ENCODE measurements around the gene KLF11. TPM values are rescaled to one million over a fixed set of nuclear protein-coding genes. Genes with fewer than 3 reads are reported as not detected.
A peak's percentile ranks its signal among the peaks of the same experiment; 100 is the strongest.

Gene KLF11
- total and polyA plus RNA-seq, 7 donors: 7.0 to 27.0 (median 11.8) TPM

DNA sequence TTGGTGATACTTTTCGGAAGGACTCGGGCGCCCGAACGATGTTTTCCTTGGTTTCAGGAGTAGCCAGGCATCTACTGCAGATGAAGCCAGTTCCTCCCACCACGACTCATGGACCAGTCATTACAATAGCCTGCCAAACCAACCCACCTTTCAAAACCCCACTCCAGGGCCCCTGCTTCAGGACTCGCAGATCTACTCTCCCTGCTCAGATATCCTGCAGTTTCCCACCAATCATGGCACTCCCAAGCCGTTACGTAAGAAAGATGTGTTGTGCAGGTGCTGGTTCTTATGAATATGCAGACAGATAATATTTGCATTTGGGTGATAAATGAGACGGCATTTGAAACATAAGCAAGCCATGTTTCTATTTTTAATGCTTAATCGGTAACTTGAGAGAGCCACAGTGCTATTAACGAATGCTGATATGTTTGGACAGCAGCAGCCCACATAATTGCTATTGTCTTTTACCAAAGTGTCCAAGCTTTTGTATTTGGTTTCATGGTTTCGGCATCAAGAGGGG, 40.4 kb downstream of the KLF11 start:
- Histone ChIP-seq H3K4me3 (no peak overlapping the region), H3K36me3 (ENCODE audit: insufficient read depth in 1 of 2, low read depth in 1 of 2) (no peaks in the 10 kb centered on the region), H3K27me3 (ENCODE audit: insufficient read depth in 3 of 3, low read length in 2 of 3) (peaks cover 0 to 57% (median 14%) of the 10 kb centered on the region in 3 donors), H3K27ac (no peak overlapping the region), H3K4me1 (peaks cover 6% of the 10 kb centered on the region), H3K9me3 (no peaks in the 10 kb centered on the region)
- TF ChIP-seq, protein P1, sequence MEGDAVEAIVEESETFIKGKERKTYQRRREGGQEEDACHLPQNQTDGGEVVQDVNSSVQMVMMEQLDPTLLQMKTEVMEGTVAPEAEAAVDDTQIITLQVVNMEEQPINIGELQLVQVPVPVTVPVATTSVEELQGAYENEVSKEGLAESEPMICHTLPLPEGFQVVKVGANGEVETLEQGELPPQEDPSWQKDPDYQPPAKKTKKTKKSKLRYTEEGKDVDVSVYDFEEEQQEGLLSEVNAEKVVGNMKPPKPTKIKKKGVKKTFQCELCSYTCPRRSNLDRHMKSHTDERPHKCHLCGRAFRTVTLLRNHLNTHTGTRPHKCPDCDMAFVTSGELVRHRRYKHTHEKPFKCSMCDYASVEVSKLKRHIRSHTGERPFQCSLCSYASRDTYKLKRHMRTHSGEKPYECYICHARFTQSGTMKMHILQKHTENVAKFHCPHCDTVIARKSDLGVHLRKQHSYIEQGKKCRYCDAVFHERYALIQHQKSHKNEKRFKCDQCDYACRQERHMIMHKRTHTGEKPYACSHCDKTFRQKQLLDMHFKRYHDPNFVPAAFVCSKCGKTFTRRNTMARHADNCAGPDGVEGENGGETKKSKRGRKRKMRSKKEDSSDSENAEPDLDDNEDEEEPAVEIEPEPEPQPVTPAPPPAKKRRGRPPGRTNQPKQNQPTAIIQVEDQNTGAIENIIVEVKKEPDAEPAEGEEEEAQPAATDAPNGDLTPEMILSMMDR (IDR thresholded peaks at IDR 0.05): no peak
- intact Hi-C loops (cut with DNase I): no loop called here
- DNase-seq (no peak), ATAC-seq (no peak)
- 60 to 67% (median 65%) methylated on average over 13 of the region's 13 CpGs for WGBS, 3 donors

DNA sequence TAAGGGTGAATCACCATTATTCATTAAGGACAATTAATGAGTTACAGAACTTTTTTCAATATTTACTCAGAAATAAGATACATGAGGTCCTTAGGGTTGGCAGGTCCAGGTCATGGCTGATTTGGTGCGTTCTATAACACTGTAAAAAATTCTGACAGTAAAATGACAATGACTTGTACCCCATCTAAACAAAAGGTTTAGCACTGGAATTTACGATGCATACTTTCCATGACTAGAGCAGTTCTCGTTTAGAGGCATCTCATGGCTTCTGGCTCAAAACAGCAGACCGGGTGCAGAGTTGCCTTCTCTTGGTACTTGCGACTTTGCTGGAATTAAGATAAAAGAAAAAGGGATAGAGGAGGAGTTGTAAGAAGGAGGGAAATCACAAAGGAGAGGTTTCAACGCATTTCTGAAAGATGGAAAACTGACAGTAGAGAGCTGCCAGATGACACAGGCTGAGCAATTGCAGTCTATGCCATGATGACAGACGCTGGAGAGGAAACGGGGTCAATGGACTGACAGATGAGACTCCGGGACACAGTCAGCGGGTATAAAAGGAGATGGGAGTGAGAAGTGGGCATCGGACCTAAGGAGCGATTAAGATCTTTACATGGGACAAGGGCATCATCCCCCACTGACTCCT, 41.0 kb downstream of the KLF11 start:
- Histone ChIP-seq H3K27me3 (ENCODE audit: insufficient read depth in 3 of 3, low read length in 2 of 3) (peaks cover 0 to 51% (median 11%) of the 10 kb centered on the region in 3 donors), H3K4me3 (no peak overlapping the region), H3K4me1 (peaks cover under 1% of the 10 kb centered on the region), H3K27ac (no peak overlapping the region), H3K36me3 (ENCODE audit: insufficient read depth in 1 of 2, low read depth in 1 of 2) (no peaks in the 10 kb centered on the region), H3K9me3 (no peaks in the 10 kb centered on the region)
- ATAC-seq (peak in 1 of 4 donors; percentile 50), DNase-seq (no peak)
- 67 to 76% (median 71%) methylated on average over 12 of the region's 12 CpGs for WGBS, 3 donors
- TF ChIP-seq, protein P1 (IDR thresholded peaks at IDR 0.05): no peak
- intact Hi-C loops (cut with DNase I): no loop called here

DNA sequence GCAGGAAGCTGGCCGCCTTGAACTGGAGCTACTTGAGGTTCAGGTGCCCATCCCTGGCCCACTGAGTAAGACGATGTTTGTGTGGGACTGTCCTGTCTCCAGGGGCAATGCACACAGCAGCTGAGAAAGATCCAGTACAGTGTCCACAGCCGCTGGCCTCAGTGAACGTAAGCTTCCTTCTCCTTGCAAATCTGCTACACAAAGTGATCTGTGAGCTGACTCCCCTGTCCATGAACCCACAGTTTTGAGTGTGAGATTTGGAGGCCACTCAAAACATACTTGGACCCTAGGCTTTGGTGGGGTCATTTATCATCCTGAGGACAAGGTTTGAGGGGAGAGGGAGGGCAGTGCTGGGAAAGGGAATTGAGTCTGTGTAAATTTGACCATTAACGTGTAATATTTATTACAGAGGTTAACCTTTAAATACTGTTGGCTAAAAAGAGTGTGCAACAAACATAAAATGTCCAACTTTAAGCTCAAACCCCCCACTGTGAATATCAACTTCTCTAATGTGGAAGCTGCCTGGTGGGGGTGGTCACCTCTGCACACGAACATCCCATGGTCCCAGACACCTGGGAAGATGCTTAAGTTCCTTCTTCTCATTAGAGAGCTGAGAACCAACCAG, 41.8 kb downstream of the KLF11 start:
- 65 to 78% (median 77%) methylated on average over 6 of the region's 6 CpGs for WGBS, 3 donors
- H3K27ac ChIP-seq: no peak overlapping the region
- H3K9me3 ChIP-seq: no peaks in the 10 kb centered on the region
- DNase-seq (no peak), ATAC-seq (no peak)
- peaks cover 0 to 47% (median 9%) of the 10 kb centered on the region in 3 donors for H3K27me3 ChIP-seq (ENCODE audit: insufficient read depth in 3 of 3, low read length in 2 of 3)
- H3K4me3 ChIP-seq: no peak overlapping the region
- no peaks in the 10 kb centered on the region for H3K36me3 ChIP-seq (ENCODE audit: insufficient read depth in 1 of 2, low read depth in 1 of 2)
- intact Hi-C loops (cut with DNase I): no loop called here
- H3K4me1 ChIP-seq: no peaks in the 10 kb centered on the region
- TF ChIP-seq, protein P1 (IDR thresholded peaks at IDR 0.05): no peak

DNA sequence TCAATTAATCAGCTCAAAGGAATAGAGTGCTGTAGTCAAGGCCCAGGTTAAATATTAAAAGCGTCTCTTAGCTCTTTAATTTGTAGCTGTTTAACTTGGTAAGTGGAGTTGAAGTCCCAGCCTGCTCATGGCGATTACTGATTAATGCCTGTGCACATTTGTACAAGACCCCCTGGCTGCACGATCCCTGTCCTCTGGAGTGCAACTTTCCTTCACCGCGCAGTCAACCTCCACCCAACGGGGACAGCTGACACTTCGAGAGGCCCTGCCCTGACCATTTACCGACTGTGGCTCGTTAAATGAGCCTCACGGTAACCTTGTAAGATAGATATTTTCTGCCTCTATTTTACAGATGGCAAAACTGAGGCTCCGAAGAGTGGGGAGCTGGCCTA, 42.3 kb downstream of the KLF11 start:
- Histone ChIP-seq H3K4me3 (no peak overlapping the region), H3K4me1 (no peaks in the 10 kb centered on the region), H3K9me3 (no peaks in the 10 kb centered on the region), H3K27me3 (ENCODE audit: insufficient read depth in 3 of 3, low read length in 2 of 3) (peaks cover 0 to 42% (median 5%) of the 10 kb centered on the region in 3 donors), H3K36me3 (ENCODE audit: insufficient read depth in 1 of 2, low read depth in 1 of 2) (no peaks in the 10 kb centered on the region), H3K27ac (no peak overlapping the region)
- 88 to 92% (median 91%) methylated on average over 11 of the region's 11 CpGs for WGBS, 3 donors
- intact Hi-C loops (cut with DNase I): no loop called here
- DNase-seq (no peak), ATAC-seq (no peak)
- TF ChIP-seq, protein P1 (IDR thresholded peaks at IDR 0.05): no peak
